Mucosa of descending colon (tissue), 3 donors: ENCODE results near the gene HELB. TPM values are rescaled to one million over a fixed set of nuclear protein-coding genes. Genes with fewer than 3 reads are reported as not detected.

Experiments
- ATAC-seq: fragments of 200-7000 bp; cut with Tn5 transposase; one replicate; pipeline ENCODE4 v1.9.1; 2020; ENCODE audit warnings: mild to moderate bottlenecking, moderate library complexity
- DNase-seq, 3 donors: peaks; one replicate each; pipeline ENCODE4 v3.0.0-alpha.2; 2020
- H3K36me3 ChIP-seq: fragments of 200-600 bp; one replicate; pipeline ENCODE4 v1.8.0; 2021; ENCODE audit warnings: low read depth, mild to moderate bottlenecking
- H3K4me1 ChIP-seq: fragments of 200-600 bp; one replicate; pipeline ENCODE4 v1.8.0; 2021; ENCODE audit warnings: low read depth, mild to moderate bottlenecking
- H3K4me3 ChIP-seq: fragments of 200-600 bp; one replicate; pipeline ENCODE4 v1.8.0; 2021; ENCODE audit warnings: mild to moderate bottlenecking
- H3K9me3 ChIP-seq: fragments of 200-600 bp; one replicate; pipeline ENCODE4 v1.8.0; 2021; ENCODE audit warnings: mild to moderate bottlenecking
- CTCF ChIP-seq: fragments of 200-600 bp; IDR thresholded peaks from one replicate; pipeline ENCODE4 v1.8.0; 2022; ENCODE audit warnings: antibody characterized with exemption, mild to moderate bottlenecking
- intact Hi-C, 2 donors: fragments of 100-400 bp; cut with DNase I in 1 of 2; cut with micrococcal nuclease in 1 of 2; formaldehyde crosslinking; loops; one replicate each; pipeline versions ENCODE4 v1.11.0 to v1.11.1; 2022; cut with DNase I, micrococcal nuclease
- total RNA-seq, 3 donors: library from RNA; stranded (reverse); fragmentation: NEBNext Ultra II Directional in 2 of 3; extraction: Animal tissue kit (Norgen Biotek cat#: 25700) in 2 of 3; gene quantifications; one replicate each; pipeline versions ENCODE4 v1.2.1 to v1.2.4, GENCODE V29; 2021 to 2023
- donor health status: DM: no; HTN: no; CAD: no; lungs with moderate emphysema.
- donor health status: DM: no; HTN: no; CAD: no.
- donor health status: DM: no; HTN: yes; CAD: no.

The HELB gene
- total RNA-seq, 3 donors from 2014 or later, result 3.8 to 6.0 (median 5.4) TPM

GRCh38 chr12:66287275-66287674, 15.0 kb upstream of the HELB start:
- intact Hi-C loops, result no loop called here
- Histone ChIP-seq H3K4me3 (no peak overlapping the region), H3K9me3 (no peaks in the 10 kb centered on the region), H3K4me1 (no peaks in the 10 kb centered on the region), H3K36me3 (no peaks in the 10 kb centered on the region)
- no peak for ATAC-seq
- DNase-seq, result no peak
- TF ChIP-seq CTCF, result no peak

GRCh38 chr12:66288121-66288520, 14.2 kb upstream of the HELB start:
- H3K4me1 ChIP-seq, result no peaks in the 10 kb centered on the region
- DNase-seq, result no peak
- H3K9me3 ChIP-seq, result no peaks in the 10 kb centered on the region
- peak; percentile 84 for ATAC-seq
- no peak overlapping the region for H3K4me3 ChIP-seq
- no peaks in the 10 kb centered on the region for H3K36me3 ChIP-seq
- no peak for TF ChIP-seq CTCF
- intact Hi-C loops, result no loop called here

GRCh38 chr12:66289485-66289884, 12.8 kb upstream of the HELB start:
- no peaks in the 10 kb centered on the region for H3K36me3 ChIP-seq
- intact Hi-C loops, result no loop called here
- H3K9me3 ChIP-seq, result no peaks in the 10 kb centered on the region
- DNase-seq, result no peak
- H3K4me3 ChIP-seq, result no peak overlapping the region
- TF ChIP-seq CTCF, result no peak
- no peak for ATAC-seq
- no peaks in the 10 kb centered on the region for H3K4me1 ChIP-seq

GRCh38 chr12:66290716-66291200, 11.5 kb upstream of the HELB start:
- intact Hi-C loops, result no loop called here

GRCh38 chr12:66296176-66296683, 6.1 kb upstream of the HELB start:
- Histone ChIP-seq H3K4me1 (no peaks in the 10 kb centered on the region), H3K36me3 (no peaks in the 10 kb centered on the region), H3K9me3 (no peaks in the 10 kb centered on the region), H3K4me3 (no peak overlapping the region)
- no peak for ATAC-seq
- DNase-seq, result no peak
- TF ChIP-seq CTCF, result no peak
- intact Hi-C loops, result no loop called here

More at GRCh38 chr12:66290716-66291200, 11.5 kb upstream of the HELB start:
- DNase-seq, result no peak
- TF ChIP-seq CTCF, result no peak
- no peaks in the 10 kb centered on the region for H3K36me3 ChIP-seq
- no peaks in the 10 kb centered on the region for H3K9me3 ChIP-seq
- ATAC-seq, result peak; percentile 53
- H3K4me3 ChIP-seq, result no peak overlapping the region
- no peaks in the 10 kb centered on the region for H3K4me1 ChIP-seq

- Histone ChIP-seq H3K4me1 (peaks cover 5% of the 10 kb centered on the region), H3K9me3 (no peaks in the 10 kb centered on the region), H3K36me3 (peaks cover 1% of the 10 kb centered on the region), H3K4me3 (no peak overlapping the region)
- intact Hi-C loops, result no loop called here
- TF ChIP-seq CTCF, result no peak
- DNase-seq, result no peak
- no peak for ATAC-seq
Measured at GRCh38 chr12:66297080-66297479, 5.2 kb upstream of the HELB start.
